ENCODE data around the gene SIGLEC7. TPM values are rescaled to one million over a fixed set of nuclear protein-coding genes. Genes with fewer than 3 reads are reported as not detected.

The SIGLEC7 gene
- total and polyA plus RNA-seq, 10 donors = 6.8 to 59.9 (median 26.5) TPM

DNA sequence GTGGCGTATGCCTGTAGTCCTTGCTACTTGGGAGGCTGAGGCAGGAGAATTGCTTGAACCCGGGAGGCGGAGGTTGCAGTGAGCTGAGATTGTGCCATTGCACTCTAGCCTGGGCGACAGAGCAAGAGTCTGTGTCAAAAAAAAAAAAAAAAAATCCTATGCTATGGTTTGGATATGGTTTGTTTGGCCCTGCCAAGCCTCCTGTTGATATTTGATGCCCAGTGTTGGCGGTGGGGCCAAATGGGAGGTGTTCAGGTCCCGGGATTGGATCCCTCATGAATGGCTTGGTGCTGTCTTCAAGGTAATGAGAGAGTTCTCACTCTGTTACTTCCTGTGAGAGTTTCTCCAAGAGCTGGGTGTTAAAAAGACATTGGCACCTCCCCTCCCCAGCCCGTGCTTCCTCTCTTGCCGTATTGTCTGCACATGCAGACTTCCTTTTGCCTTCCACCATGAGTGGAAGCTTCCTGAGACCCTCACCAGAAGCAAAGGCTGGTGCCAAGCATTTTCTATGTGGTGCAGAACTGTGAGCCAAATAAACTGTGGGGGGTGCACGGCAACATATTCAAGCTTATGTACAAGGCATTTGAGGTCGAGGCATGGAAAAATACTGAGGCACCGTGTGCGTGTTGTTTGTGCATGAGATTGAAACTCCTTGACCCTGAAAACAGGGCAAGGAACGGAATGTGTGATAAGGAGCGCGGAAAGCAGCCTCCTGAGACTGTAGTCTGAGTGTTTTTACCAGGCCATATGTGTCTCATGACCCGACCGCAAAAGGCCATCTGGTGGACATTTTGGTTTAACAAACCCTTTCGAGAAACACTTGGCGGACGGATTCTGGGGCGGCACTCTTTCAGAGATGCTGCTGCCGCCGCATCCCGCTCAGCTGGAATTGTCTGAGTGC, 10.1 kb upstream of the SIGLEC7 start:
- H3K4me3 ChIP-seq = peak overlapping the region in 6 of 8 donors; percentile 7 to 56 (median 12)
- WGBS, 5 donors = 24 to 47% (median 33%) methylated on average over 24 of the region's 24 CpGs
- H3K27ac ChIP-seq = peak overlapping the region in 7 of 8 donors; percentile 59 to 97 (median 73)

DNA sequence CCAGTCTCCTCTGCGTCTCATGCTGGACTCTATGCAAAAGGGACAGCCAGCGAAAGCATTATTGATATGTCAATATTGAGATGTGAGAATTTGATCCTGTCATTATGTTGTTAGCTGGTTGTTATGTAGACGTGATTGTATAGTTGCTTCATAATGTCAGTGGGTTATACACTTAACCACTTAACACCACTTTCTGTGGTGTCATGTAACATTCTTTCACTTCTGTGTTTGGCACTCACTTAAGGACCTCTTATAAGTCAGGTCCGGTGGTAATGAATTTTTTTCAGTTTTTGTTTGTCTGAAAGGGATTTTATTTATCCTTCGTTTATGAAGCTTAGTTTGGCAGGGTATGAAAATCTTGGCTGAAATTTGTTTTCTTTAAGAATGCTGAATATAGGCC, 7.1 kb upstream of the SIGLEC7 start:
- H3K27ac ChIP-seq = peak overlapping the region in 2 of 8 donors; percentile 92 to 95
- 75 to 81% (median 77%) methylated on average over 5 of the region's 5 CpGs for WGBS, 5 donors
- peaks cover 6 to 97% (median 39%) of the 10 kb centered on the region in 6 donors for H3K4me1 ChIP-seq
- H3K9me3 ChIP-seq = no peaks in the 10 kb centered on the region
- H3K36me3 ChIP-seq = peaks cover 0 to 11% (median 0%) of the 10 kb centered on the region in 6 donors
- H3K4me3 ChIP-seq = no peak overlapping the region
- intact Hi-C loops (cut with DNase I; ENCODE audit: low total_unique reads) = no loop called here
- H3K27me3 ChIP-seq (replicated peaks in 1 of 7) = peaks cover 0 to 23% (median 0%) of the 10 kb centered on the region in 7 donors
- no peak for DNase-seq
- TF ChIP-seq POLR2A (IDR thresholded peaks at IDR 0.05) (no peak), POLR2AphosphoS5 (IDR thresholded peaks at IDR 0.05) (no peak)
- TF ChIP-seq, protein P1, sequence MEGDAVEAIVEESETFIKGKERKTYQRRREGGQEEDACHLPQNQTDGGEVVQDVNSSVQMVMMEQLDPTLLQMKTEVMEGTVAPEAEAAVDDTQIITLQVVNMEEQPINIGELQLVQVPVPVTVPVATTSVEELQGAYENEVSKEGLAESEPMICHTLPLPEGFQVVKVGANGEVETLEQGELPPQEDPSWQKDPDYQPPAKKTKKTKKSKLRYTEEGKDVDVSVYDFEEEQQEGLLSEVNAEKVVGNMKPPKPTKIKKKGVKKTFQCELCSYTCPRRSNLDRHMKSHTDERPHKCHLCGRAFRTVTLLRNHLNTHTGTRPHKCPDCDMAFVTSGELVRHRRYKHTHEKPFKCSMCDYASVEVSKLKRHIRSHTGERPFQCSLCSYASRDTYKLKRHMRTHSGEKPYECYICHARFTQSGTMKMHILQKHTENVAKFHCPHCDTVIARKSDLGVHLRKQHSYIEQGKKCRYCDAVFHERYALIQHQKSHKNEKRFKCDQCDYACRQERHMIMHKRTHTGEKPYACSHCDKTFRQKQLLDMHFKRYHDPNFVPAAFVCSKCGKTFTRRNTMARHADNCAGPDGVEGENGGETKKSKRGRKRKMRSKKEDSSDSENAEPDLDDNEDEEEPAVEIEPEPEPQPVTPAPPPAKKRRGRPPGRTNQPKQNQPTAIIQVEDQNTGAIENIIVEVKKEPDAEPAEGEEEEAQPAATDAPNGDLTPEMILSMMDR (IDR thresholded peaks at IDR 0.05 in 8 of 11, conservative IDR thresholded peaks at IDR 0.05 in 3 of 11) = no peak

More for the DNA sequence above, 10.1 kb upstream of the SIGLEC7 start:
- intact Hi-C loops (cut with DNase I; ENCODE audit: low total_unique reads) = no loop called here
- Histone ChIP-seq H3K9me3 (no peaks in the 10 kb centered on the region), H3K36me3 (peaks cover 0 to 37% (median 0%) of the 10 kb centered on the region in 6 donors), H3K27me3 (replicated peaks in 1 of 7) (peaks cover 0 to 8% (median 0%) of the 10 kb centered on the region in 7 donors), H3K4me1 (peaks cover 6 to 97% (median 37%) of the 10 kb centered on the region in 6 donors)
- peak; percentile 86 for DNase-seq
- TF ChIP-seq, protein P1 (IDR thresholded peaks at IDR 0.05 in 8 of 11, conservative IDR thresholded peaks at IDR 0.05 in 3 of 11) = peak in 3 of 11 experiments; percentile 12 to 20 (median 17)
- peak in 2 of 3 donors; percentile 24 to 62 for TF ChIP-seq POLR2AphosphoS5 (IDR thresholded peaks at IDR 0.05)
- no peak for TF ChIP-seq POLR2A (IDR thresholded peaks at IDR 0.05)

DNA sequence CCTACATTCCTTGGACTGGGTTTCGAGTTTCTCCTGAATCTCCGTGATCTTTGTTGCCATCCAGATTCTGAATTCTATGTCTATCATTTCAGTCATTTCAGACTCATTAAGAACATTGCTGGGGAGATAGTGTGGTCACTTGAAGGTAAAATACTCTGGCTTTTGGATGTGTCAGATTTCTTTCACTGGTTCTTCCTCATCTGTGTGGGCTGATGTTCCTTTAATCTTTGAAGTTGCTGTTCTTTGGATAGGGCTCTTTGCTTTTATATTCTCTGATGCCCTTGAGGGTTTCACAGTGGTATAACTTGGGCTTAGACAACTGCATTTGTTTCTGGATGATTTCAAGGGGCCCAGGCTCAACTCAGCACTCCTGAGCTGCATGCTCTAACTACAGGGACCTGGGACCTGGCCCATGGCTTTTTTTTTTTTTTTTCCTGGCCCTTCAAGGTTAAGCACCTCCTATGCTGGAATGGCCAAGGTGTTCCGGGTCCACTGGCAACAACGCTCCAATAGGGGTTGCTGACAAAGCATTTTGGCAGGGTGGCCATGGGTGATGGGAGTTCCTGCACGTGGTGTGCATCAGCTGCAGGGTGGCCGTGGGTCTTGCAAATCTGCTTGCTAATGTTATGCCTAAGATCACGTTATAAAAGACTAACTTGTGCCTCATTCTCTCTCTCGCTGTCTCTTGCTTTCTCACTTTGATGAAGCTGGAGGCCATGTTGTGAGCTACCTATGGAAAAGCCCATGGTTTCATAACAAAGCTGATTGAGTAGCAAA, 5.9 kb upstream of the SIGLEC7 start:
- Histone ChIP-seq H3K9me3 (no peaks in the 10 kb centered on the region), H3K36me3 (no peaks in the 10 kb centered on the region), H3K27ac (peak overlapping the region in 7 of 8 donors; percentile 76 to 95 (median 86)), H3K4me1 (peaks cover 6 to 97% (median 37%) of the 10 kb centered on the region in 6 donors), H3K27me3 (replicated peaks in 1 of 7) (peaks cover 0 to 23% (median 0%) of the 10 kb centered on the region in 7 donors), H3K4me3 (peak overlapping the region in 1 of 8 donors; percentile 61)
- WGBS, 5 donors = 72 to 88% (median 79%) methylated on average over 8 of the region's 8 CpGs
- TF ChIP-seq POLR2AphosphoS5 (IDR thresholded peaks at IDR 0.05) (no peak), POLR2A (IDR thresholded peaks at IDR 0.05) (no peak)
- TF ChIP-seq, protein P1 (IDR thresholded peaks at IDR 0.05 in 8 of 11, conservative IDR thresholded peaks at IDR 0.05 in 3 of 11) = no peak
- no peak for DNase-seq
- intact Hi-C loops (cut with DNase I; ENCODE audit: low total_unique reads) = no loop called here

Data from spleen (tissue), 11 donors.